ENCODE data around the gene CD99L2. TPM values are rescaled to one million over a fixed set of nuclear protein-coding genes. Genes with fewer than 3 reads are reported as not detected.

Gene CD99L2
- 10 to 100 TPM; 56.8 to 88.6 (median 77.6) TPM for total RNA-seq

GRCh38 chrX:150898343-150899190 is at the start of gene CD99L2:
Gene CD99L2 (minus strand): TSS chrX:150898668. CDS start chrX:150898588, 80 bp downstream.
- Histone ChIP-seq H3K36me3 (no peaks in the 10 kb centered on the region), H3K27me3 (no peaks in the 10 kb centered on the region), H3K27ac (peak within 1 kb of the TSS; percentile 39 to 85 (median 78)), H3K4me1 (peaks cover 0 to 13% (median 0%) of the 10 kb centered on the region in 3 donors), H3K9me3 (no peaks in the 10 kb centered on the region), H3K4me3 (peak within 1 kb of the TSS; percentile 66 to 77)
- no CpG with 5 or more reads among the region's 95 CpGs for WGBS, 2 donors (ENCODE audit: low coverage in 1 of 2)
- ATAC-seq: peak; percentile 97
- TF ChIP-seq CTCF (IDR thresholded peaks at IDR 0.05) (no peak), POLR2A (IDR thresholded peaks at IDR 0.05) (peak in 1 of 2 donors; percentile 19), EP300 (IDR thresholded peaks at IDR 0.05) (no peak)

GRCh38 chrX:150944233-150944632 is 45.8 kb upstream of the CD99L2 start:
- no peaks in the 10 kb centered on the region for H3K9me3 ChIP-seq
- H3K27ac ChIP-seq: no peak overlapping the region
- ATAC-seq: no peak
- no peaks in the 10 kb centered on the region for H3K27me3 ChIP-seq
- TF ChIP-seq POLR2A (IDR thresholded peaks at IDR 0.05): no peak
- H3K4me3 ChIP-seq: no peak overlapping the region
- H3K36me3 ChIP-seq: no peaks in the 10 kb centered on the region
- no peaks in the 10 kb centered on the region for H3K4me1 ChIP-seq
- no CpG with 5 or more reads among the region's 3 CpGs for WGBS, 2 donors (ENCODE audit: low coverage in 1 of 2)

- 50 to 63% methylated on average over 1 of the region's 9 CpGs for WGBS, 2 donors (ENCODE audit: low coverage in 1 of 2)
These were observed 44.6 kb upstream of the CD99L2 start for GRCh38 chrX:150942942-150943594.

GRCh38 chrX:150941580-150941979 is 43.1 kb upstream of the CD99L2 start:
- no peak for TF ChIP-seq CTCF (IDR thresholded peaks at IDR 0.05)
- no peak for TF ChIP-seq POLR2A (IDR thresholded peaks at IDR 0.05)
- no peak for TF ChIP-seq POLR2AphosphoS5 (IDR thresholded peaks at IDR 0.05)
- TF ChIP-seq EP300 (IDR thresholded peaks at IDR 0.05): no peak
- no peaks in the 10 kb centered on the region for H3K9me3 ChIP-seq
- 44 to 50% methylated on average over 1 to 2 of the region's 2 CpGs for whole genome bisulfite sequencing, 2 donors (ENCODE audit: low coverage in 1 of 2)

More at GRCh38 chrX:150942942-150943594, 44.6 kb upstream of the CD99L2 start:
- no peaks in the 10 kb centered on the region for H3K36me3 ChIP-seq
- no peaks in the 10 kb centered on the region for H3K4me1 ChIP-seq
- no peaks in the 10 kb centered on the region for H3K27me3 ChIP-seq
- no peak for ATAC-seq
- no peak overlapping the region for H3K4me3 ChIP-seq
- no peak overlapping the region for H3K27ac ChIP-seq
- H3K9me3 ChIP-seq: no peaks in the 10 kb centered on the region
- TF ChIP-seq EP300 (IDR thresholded peaks at IDR 0.05) (no peak), POLR2AphosphoS5 (IDR thresholded peaks at IDR 0.05) (no peak), POLR2A (IDR thresholded peaks at IDR 0.05) (no peak), CTCF (IDR thresholded peaks at IDR 0.05) (no peak)

GRCh38 chrX:150940844-150941495 is 42.5 kb upstream of the CD99L2 start:
- no peaks in the 10 kb centered on the region for H3K27me3 ChIP-seq
- no peaks in the 10 kb centered on the region for H3K4me1 ChIP-seq
- H3K4me3 ChIP-seq: no peak overlapping the region
- no peak overlapping the region for H3K27ac ChIP-seq
- 69% methylated on average over 1 of the region's 9 CpGs; no CpG with 5 or more reads in 1 of the 2 donors for WGBS, 2 donors (ENCODE audit: low coverage in 1 of 2)
- no peak for TF ChIP-seq CTCF (IDR thresholded peaks at IDR 0.05)
- TF ChIP-seq EP300 (IDR thresholded peaks at IDR 0.05): no peak
- no peak for TF ChIP-seq POLR2AphosphoS5 (IDR thresholded peaks at IDR 0.05)
- TF ChIP-seq POLR2A (IDR thresholded peaks at IDR 0.05): no peak
- H3K36me3 ChIP-seq: no peaks in the 10 kb centered on the region
- ATAC-seq: no peak
- H3K9me3 ChIP-seq: no peaks in the 10 kb centered on the region

More at GRCh38 chrX:150941580-150941979, 43.1 kb upstream of the CD99L2 start:
- H3K4me3 ChIP-seq: no peak overlapping the region
- no peak overlapping the region for H3K27ac ChIP-seq
- H3K27me3 ChIP-seq: no peaks in the 10 kb centered on the region
- no peaks in the 10 kb centered on the region for H3K4me1 ChIP-seq
- ATAC-seq: no peak
- H3K36me3 ChIP-seq: no peaks in the 10 kb centered on the region

All from gastroesophageal sphincter (tissue), 4 donors.